Endodermal cell (in vitro differentiated cells): ENCODE results near the gene WAPL. TPM values are rescaled to one million over a fixed set of nuclear protein-coding genes. Genes with fewer than 3 reads are reported as not detected.

Experiments used
- DNase-seq: peaks from one replicate; pipeline ENCODE4 v3.0.0-alpha.2; 2017
- H3K27ac ChIP-seq: 2 replicates; pipeline ENCODE4 v1.5.1; 2013; ENCODE audit warnings: mild to moderate bottlenecking, low read depth, low read length, moderate library complexity
- H3K27me3 ChIP-seq: 2 replicates; pipeline ENCODE4 v1.6.1; 2013; ENCODE audit warnings: mild to moderate bottlenecking, low read length, moderate library complexity; ENCODE audit not compliant: insufficient read depth, control insufficient read depth, poor library complexity, severe bottlenecking
- H3K36me3 ChIP-seq: 2 replicates; pipeline ENCODE4 v1.7.0; 2013; ENCODE audit warnings: mild to moderate bottlenecking, low read length, moderate library complexity; ENCODE audit not compliant: control insufficient read depth, insufficient read depth
- H3K4me1 ChIP-seq: one replicate; pipeline ENCODE4 v1.7.0; 2013; ENCODE audit warnings: low read length; ENCODE audit not compliant: control insufficient read depth, insufficient read depth
- H3K4me3 ChIP-seq: 2 replicates; pipeline ENCODE4 v1.5.1; 2013; ENCODE audit warnings: mild to moderate bottlenecking, low read length, moderate library complexity
- H3K9ac ChIP-seq: 2 replicates; pipeline ENCODE4 v1.6.1; 2013; ENCODE audit warnings: mild to moderate bottlenecking, low read length, moderate library complexity; ENCODE audit not compliant: poor library complexity, severe bottlenecking; ENCODE audit errors: extremely low read depth
- H3K9me3 ChIP-seq: 2 replicates; pipeline ENCODE4 v1.6.1; 2013; ENCODE audit warnings: mild to moderate bottlenecking, low read length, moderate library complexity; ENCODE audit not compliant: control insufficient read depth
- H3K27ac Mint-ChIP-seq: 2 replicates; pipeline ENCODE4 v1.8.0; 2020; ENCODE audit warnings: mixed read lengths
- H3K27me3 Mint-ChIP-seq: 2 replicates; pipeline ENCODE4 v1.8.0; 2021; ENCODE audit warnings: mild to moderate bottlenecking, mixed read lengths; ENCODE audit not compliant: insufficient read depth
- H3K36me3 Mint-ChIP-seq: 2 replicates; pipeline ENCODE4 v1.8.0; 2020; ENCODE audit warnings: low read depth, mixed read lengths
- H3K4me1 Mint-ChIP-seq: 2 replicates; pipeline ENCODE4 v1.8.0; 2020; ENCODE audit warnings: mixed read lengths
- H3K4me3 Mint-ChIP-seq: 2 replicates; pipeline ENCODE4 v1.8.0; 2020; ENCODE audit warnings: mild to moderate bottlenecking, moderate library complexity, mixed read lengths
- H3K9me3 Mint-ChIP-seq: 2 replicates; pipeline ENCODE4 v1.8.0; 2020; ENCODE audit warnings: mild to moderate bottlenecking, mixed read lengths
- whole genome bisulfite sequencing, 2 experiments: methylation state at CpG; one replicate each; pipeline versions ENCODE4 v1.1.5 to v1.1.7; 2013; ENCODE audit warnings: missing lambda C conversion rate in 2 of 2, mixed read lengths in 1 of 2; ENCODE audit not compliant: insufficient coverage in 1 of 2, insufficient read length in 1 of 2; 5-methylcytosine and 5-hydroxymethylcytosine counted together
- total RNA-seq, 2 donors: library from RNA; stranded (reverse); fragmentation: NEBNext Ultra II Directional in 1 of 2; extraction: Animal tissue kit (Norgen Biotek cat#: 25700) in 1 of 2; gene quantifications; 2 replicates in 1 of 2; 3 replicates in 1 of 2; pipeline ENCODE4 v1.2.1, GENCODE V29; 2021
- TF ChIP-seq, protein P1 (sequence below): fragments of 200-600 bp; sonication (generic); conservative IDR thresholded peaks from 2 replicates; pipeline ENCODE4 v1.5.0; 2021; ENCODE audit warnings: antibody characterized with exemption, mild to moderate bottlenecking

Gene WAPL
- total RNA-seq, 2 donors from 2014 or later, result 48.0 to 54.1 TPM

DNA sequence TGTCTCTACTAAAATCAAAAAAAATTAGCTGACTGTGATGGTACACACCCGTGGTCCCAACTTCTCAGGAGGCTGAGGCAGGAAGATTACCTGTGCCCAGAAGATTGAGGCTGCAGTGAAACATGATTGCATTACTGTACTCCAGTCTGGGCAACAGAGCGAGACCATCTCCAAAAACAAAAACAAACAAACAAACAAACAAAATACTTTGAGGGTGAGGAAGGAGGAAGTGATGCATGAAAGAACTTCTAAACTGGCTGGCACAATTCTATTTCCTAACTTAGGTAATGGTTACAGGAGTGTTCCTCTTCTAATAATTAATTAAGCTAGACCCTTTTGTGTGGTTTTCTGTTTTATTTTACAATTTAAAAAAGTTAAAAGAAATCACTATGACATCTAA lies 15.5 kb downstream of the WAPL start:
- H3K4me3 Mint-ChIP-seq, result no peak overlapping the region
- H3K9me3 ChIP-seq, result no peaks in the 10 kb centered on the region
- no peaks in the 10 kb centered on the region for H3K27me3 ChIP-seq
- 81 to 100% methylated on average over 1 of the region's 2 CpGs for WGBS, 2 experiments
- peaks cover 80% of the 10 kb centered on the region for H3K36me3 ChIP-seq
- no peak overlapping the region for H3K9ac ChIP-seq
- H3K9me3 Mint-ChIP-seq, result no peaks in the 10 kb centered on the region
- no peak for DNase-seq
- no peak overlapping the region for H3K27ac ChIP-seq
- peak overlapping the region; percentile 79 for H3K27ac Mint-ChIP-seq
- H3K4me3 ChIP-seq, result no peak overlapping the region
- TF ChIP-seq, protein P1, sequence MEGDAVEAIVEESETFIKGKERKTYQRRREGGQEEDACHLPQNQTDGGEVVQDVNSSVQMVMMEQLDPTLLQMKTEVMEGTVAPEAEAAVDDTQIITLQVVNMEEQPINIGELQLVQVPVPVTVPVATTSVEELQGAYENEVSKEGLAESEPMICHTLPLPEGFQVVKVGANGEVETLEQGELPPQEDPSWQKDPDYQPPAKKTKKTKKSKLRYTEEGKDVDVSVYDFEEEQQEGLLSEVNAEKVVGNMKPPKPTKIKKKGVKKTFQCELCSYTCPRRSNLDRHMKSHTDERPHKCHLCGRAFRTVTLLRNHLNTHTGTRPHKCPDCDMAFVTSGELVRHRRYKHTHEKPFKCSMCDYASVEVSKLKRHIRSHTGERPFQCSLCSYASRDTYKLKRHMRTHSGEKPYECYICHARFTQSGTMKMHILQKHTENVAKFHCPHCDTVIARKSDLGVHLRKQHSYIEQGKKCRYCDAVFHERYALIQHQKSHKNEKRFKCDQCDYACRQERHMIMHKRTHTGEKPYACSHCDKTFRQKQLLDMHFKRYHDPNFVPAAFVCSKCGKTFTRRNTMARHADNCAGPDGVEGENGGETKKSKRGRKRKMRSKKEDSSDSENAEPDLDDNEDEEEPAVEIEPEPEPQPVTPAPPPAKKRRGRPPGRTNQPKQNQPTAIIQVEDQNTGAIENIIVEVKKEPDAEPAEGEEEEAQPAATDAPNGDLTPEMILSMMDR, result no peak
- H3K4me1 ChIP-seq, result no peaks in the 10 kb centered on the region
- H3K27me3 Mint-ChIP-seq, result no peaks in the 10 kb centered on the region
- peaks cover 2% of the 10 kb centered on the region for H3K4me1 Mint-ChIP-seq
- H3K36me3 Mint-ChIP-seq, result peaks cover 39% of the 10 kb centered on the region

DNA sequence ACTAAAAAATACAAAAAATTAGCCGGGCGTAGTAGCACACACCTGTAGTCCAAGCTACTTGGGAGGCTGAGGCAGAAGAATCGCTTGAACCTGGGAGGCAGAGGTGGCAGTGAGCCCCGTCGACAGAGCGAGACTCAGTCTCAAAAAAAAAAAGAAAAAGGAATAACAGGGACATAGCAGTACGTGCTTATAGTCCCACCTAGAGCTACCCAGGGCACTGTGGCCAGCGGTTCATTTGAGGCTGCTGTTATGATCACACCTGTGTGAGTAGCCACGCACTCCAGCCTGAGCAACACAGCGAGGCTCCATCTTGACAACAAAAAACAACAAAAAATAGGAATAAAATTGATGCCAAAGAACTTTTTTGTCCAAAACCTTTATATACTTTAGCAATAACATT lies 17.1 kb downstream of the WAPL start:
- Mint-ChIP-seq H3K27me3 (no peaks in the 10 kb centered on the region), H3K4me1 (peaks cover 11% of the 10 kb centered on the region), H3K4me3 (no peak overlapping the region), H3K9me3 (no peaks in the 10 kb centered on the region), H3K27ac (no peak overlapping the region), H3K36me3 (peaks cover 44% of the 10 kb centered on the region)
- no peak overlapping the region for H3K9ac ChIP-seq
- WGBS, 2 experiments, result 93 to 100% methylated on average over 3 to 10 of the region's 10 CpGs
- peaks cover 80% of the 10 kb centered on the region for H3K36me3 ChIP-seq
- peaks cover 2% of the 10 kb centered on the region for H3K4me1 ChIP-seq
- no peaks in the 10 kb centered on the region for H3K9me3 ChIP-seq
- H3K27me3 ChIP-seq, result no peaks in the 10 kb centered on the region
- no peak overlapping the region for H3K27ac ChIP-seq
- TF ChIP-seq, protein P1, result no peak
- no peak overlapping the region for H3K4me3 ChIP-seq
- DNase-seq, result no peak

DNA sequence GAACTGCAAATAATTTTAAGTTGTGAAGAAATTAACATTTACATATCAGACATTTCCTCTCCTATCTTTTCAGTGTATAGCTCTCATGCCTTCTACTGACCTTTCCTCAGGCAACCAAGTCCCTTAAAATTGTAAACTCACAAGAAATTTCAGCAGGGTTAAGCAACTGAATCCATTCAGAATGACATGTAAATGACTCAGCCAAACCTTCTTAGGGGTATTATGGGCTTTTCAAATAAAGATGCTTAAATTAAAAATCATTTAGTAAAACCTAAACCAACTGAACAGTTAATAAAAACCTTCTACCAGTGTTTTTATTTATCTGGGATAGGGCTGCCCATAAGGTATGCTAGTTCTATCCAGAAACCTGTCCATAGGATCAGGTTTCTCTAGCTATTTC lies 20.7 kb downstream of the WAPL start:
- no peak overlapping the region for H3K4me3 ChIP-seq
- TF ChIP-seq, protein P1, result no peak
- H3K4me1 Mint-ChIP-seq, result peaks cover 34% of the 10 kb centered on the region
- no peak overlapping the region for H3K27ac ChIP-seq
- H3K27me3 Mint-ChIP-seq, result no peaks in the 10 kb centered on the region
- peaks cover 9% of the 10 kb centered on the region for H3K4me1 ChIP-seq
- H3K9me3 ChIP-seq, result no peaks in the 10 kb centered on the region
- H3K4me3 Mint-ChIP-seq, result no peak overlapping the region
- H3K9ac ChIP-seq, result no peak overlapping the region
- no peaks in the 10 kb centered on the region for H3K9me3 Mint-ChIP-seq
- no peak for DNase-seq
- H3K36me3 ChIP-seq, result peaks cover 88% of the 10 kb centered on the region
- peaks cover 53% of the 10 kb centered on the region for H3K36me3 Mint-ChIP-seq
- H3K27ac Mint-ChIP-seq, result no peak overlapping the region
- no peaks in the 10 kb centered on the region for H3K27me3 ChIP-seq
